EL (cell line): ENCODE measurements around the gene ZNF423.

ENCODE experiments used
- DNase-seq: peaks from one replicate; pipeline ENCODE4 v3.0.0-alpha.2; 2016

Gene ZNF423

GRCh38 chr16:49846800-49847199, 9.1 kb downstream of the ZNF423 start:
- DNase-seq: no peak

DNA sequence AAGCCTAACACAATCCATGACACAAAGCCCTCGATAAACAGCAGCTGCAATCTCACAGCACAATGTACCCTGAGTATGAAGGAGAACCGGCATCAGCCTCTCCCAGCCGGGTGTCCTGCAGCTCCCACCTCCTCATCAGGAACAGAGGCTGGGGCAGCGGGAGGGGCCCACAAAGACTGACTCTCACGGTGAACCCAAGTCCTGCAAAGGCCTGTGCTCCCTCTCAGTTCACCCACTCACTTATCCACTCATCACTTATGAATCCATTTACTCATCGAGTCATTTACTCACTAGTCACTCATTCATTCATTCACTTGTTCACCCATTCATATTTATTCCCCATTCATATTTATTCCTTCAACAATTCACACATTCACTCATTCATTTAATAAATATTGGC, 11.6 kb downstream of the ZNF423 start:
- no peak for DNase-seq

DNA sequence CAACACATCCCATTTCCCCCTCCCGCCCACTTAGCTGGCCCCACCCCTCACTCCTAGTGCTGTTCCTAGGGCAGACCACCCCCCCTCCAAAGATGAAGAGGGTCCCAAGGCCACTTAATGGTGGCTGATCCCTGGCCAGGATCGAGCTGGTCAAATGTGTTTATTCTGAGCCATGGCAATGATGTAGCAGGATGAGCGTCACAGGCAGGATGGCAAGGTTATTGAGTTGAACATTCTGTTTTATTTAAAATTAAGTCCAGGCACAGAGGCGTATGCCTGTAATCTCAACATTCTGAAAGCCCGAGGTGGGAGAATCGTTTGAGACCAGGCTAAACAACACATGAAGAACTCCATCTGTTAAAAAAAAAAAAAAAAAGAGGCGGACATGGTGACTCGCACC, 12.2 kb downstream of the ZNF423 start:
- no peak for DNase-seq

DNA sequence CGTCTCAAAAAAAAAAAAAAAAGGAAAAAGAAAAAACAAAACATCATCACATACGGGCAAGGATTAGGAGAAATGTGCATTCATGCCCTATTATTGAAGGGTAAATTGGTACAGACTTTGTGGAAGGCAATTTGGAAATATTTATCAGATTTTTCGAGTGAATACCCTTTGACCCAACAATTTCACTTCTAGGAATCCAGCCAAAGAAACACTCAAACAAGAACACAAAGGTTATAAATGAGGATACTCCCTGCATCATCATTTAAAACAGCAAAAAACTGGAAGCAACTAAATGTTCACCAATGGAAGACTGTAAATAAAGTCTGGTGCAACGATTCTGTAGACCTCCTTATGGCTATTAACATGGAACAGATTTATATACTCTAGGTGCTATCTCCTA, 12.9 kb downstream of the ZNF423 start:
- DNase-seq: no peak

DNA sequence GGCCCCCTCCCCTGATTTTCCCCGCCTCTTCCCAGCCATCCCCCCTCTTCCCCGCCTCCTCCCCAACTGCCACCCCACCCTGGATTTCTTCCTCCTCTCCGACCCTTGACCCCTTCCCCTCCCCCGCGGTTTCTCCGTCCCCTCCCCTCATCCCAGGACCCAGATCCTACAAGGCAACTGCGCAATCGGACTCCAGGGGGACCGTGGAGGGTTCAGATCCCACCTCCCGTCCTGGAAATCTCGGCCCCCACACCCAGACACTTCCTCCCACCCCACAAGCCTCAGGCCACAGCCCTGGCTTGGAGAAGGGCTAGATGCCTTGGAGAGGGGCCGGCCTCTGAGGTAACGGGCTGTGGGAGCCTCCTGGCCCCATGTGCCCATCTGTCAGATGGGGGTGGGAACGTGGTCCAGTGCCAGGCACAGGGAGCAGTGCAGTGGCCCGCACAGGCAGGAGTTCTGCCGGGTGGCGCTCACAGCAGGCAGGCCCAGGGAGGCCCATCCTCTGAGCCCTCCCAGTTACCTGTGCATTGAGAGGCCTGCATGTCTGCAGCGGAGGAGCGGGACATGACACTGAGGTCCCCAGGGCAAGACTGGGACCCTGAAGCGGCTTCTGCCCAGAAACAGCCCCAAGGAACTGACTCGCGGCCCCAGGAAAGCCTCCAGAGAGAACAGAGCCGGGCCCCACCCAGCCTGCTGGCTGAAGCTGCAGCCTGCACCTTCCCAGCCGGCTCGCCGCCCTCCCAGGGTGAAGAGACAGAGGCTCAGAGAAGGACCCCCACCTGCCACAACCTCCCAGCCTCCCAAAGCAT, 16.7 kb downstream of the ZNF423 start:
- DNase-seq: no peak

- DNase-seq: no peak
Observed at GRCh38 chr16:49838441-49839016, 17.4 kb downstream of the ZNF423 start.

- DNase-seq: no peak
Observed at GRCh38 chr16:49837688-49838410, 18.1 kb downstream of the ZNF423 start.

DNA sequence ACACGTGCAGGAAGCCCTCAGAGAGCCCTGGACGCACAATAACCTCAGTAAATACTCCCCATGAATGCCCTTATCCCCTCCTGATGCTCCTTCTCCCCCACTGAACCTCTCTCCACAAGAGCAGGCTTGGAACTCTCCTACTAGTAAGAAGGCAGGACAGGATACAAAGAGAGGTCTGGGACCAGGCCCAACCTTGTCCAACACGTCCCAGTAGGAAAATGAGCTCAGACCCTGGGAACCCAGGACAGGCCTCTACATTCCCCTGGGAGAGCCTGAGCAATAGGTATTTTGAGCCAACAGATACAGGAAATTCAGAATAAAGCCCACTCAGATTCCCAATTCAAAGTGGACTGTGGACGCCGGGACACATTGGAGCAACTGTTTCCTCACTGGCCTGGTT, 19.2 kb downstream of the ZNF423 start:
- DNase-seq: no peak

- no peak for DNase-seq
Observed at GRCh38 chr16:49836218-49836617, 19.7 kb downstream of the ZNF423 start.

DNA sequence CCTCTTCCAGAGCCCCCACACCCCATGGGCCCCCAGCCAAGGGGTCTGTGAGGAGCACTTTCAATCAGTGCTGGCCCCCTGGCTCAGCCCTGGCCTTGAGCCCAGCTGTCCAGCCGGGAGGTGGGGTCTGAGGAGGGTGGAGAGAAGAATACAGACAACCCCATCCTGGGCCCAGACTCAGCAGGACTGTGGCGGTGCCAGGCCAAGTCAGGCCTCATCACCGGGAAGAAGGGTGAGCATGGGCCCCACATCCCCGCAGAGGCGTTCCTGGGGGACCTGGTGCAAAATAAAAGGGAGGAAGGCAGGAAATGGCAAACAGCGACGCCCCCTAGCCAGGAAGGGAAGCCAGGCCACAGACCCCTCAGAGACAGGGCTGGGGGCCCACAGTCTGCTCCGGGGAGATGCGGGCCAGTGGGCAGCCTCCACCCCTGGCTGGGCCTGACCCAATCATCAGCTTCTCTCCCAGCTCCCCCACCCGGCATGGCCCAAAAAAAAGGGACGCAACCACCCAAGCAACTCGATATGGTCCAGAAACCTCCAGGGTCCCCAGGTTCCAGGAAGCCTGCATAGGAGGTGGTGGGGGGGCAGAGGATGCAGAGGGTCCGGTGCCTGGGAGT, 20.6 kb downstream of the ZNF423 start:
- DNase-seq: no peak

- DNase-seq: no peak
Observed at GRCh38 chr16:49834531-49835151, 21.3 kb downstream of the ZNF423 start.

- DNase-seq: no peak
Observed at GRCh38 chr16:49833796-49834530, 21.9 kb downstream of the ZNF423 start.

DNA sequence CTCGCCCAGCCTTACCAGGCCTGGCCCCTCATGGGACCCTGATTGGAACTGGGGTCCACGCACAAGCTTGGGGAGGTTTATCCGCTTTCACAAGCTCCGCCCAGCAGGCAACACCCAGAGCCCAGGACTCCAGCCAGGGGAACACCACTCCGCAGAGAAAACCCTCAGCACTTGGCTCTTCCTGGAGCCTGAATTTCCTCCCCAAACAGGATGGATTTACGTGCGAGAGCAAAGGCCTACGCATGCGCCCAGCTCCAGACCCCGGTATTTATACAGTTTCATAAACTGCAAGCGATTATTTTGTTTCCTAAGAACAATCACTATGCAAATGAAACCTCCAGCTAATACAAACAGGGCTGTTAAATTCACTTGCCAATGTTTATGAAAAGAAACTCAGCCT, 22.8 kb downstream of the ZNF423 start:
- no peak for DNase-seq

- no peak for DNase-seq
Observed at GRCh38 chr16:49832177-49832576, 23.7 kb downstream of the ZNF423 start.

DNA sequence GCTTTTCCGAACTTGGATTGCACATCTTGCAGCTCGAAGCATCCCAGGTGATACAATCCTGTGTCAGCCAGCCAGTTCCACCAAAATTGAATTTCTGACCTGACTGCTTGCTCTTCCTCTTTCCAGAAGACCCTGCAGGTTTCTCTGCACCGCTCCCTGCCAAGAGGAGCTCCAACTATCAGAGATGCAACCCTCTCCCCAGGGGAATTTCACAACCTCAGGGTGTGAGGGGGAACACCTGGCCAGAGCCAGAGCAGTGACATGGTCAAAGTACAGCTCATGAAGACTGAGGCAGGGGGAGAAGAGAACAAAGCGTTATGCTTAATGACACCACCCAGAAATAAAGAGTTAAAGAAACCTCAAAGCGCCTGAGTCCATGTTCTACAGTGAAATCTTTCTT, 25.0 kb downstream of the ZNF423 start:
- no peak for DNase-seq

- no peak for DNase-seq
Observed at GRCh38 chr16:49828533-49829267, 27.2 kb downstream of the ZNF423 start.

DNA sequence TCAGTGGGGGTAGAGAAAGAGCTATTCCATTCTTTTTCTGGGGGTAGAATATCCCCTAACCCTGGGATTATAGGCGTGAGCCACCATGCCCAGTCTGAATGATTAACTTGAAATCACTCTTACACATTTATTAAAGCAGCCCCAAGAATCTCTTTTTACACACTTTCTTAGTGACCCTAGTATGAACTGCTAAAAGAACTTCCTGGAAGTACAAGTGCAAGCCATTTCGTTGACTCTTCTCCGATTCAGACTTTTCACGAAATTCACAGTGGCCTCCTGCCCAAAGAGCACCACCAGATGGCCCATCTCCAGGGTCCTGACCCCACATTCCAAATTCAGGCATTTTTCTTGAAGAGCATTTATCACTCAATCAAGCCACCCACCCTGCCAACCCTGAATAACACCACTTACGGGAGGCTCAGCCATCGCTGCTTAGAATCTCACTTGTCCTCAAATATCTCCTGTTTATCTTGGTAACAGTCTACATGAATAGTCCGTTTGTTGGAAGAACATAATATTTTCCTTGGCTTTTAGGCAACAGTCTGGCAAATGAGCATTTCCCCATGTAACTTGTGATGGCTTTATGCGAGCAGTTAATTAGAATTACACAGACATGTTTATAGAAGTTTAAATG, 28.0 kb downstream of the ZNF423 start:
- DNase-seq: no peak

- DNase-seq: no peak
Observed at GRCh38 chr16:49826515-49826914, 29.4 kb downstream of the ZNF423 start.

DNA sequence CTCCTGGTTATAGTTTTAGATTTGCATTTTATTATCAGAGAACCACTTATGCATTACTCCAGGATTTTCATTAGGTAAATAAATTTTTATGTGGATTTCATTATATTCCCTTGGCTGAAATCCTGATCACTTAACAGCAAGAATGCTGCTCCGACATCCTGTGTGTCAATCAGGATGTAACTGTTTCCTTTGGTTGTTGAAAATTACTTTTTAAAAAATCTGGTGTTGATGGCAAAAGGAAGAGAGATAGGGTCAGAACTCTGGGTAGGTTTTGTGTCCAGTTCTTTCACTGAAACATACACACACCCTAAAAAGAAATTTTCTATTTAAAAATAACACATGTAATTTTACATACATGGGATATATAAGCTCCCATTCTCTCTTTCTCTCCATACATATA, 30.9 kb downstream of the ZNF423 start:
- no peak for DNase-seq

- no peak for DNase-seq
Observed at GRCh38 chr16:49824593-49824992, 31.3 kb downstream of the ZNF423 start.

- no peak for DNase-seq
Observed at GRCh38 chr16:49822649-49823370, 33.1 kb downstream of the ZNF423 start.
